AG04449 (cell line): ENCODE data around the gene YIF1A.
A peak's percentile ranks its signal among the peaks of the same experiment; 100 is the strongest.
"Not testable (repeated sequence)": the region's sequence is repeated elsewhere in the genome, so short reads cannot be mapped to it uniquely, and the experiment has no call there.

Experiments used
- CTCF ChIA-PET: fragments of 350-600 bp; formaldehyde crosslinking; extraction: SDS; loops from one replicate; lab custom pipeline; 2021; ENCODE audit warnings: antibody characterized with exemption; lab: Yijun Ruan, JAX
- POLR2A ChIA-PET: fragments of 400-600, 350-600 bp; formaldehyde crosslinking; extraction: SDS; loops from one replicate; lab custom pipeline; 2020; ENCODE audit warnings: antibody characterized with exemption, inconsistent platforms; lab: Yijun Ruan, JAX
- DNase-seq: peaks from one replicate; pipeline ENCODE4 v3.0.0-alpha.2; 2010; ENCODE audit warnings: low read depth, low spot score
- H3K4me3 ChIP-seq: 2 replicates; pipeline ENCODE4 v1.5.1; 2011; ENCODE audit warnings: low read depth, mild to moderate bottlenecking, control low read depth, low read length
- TF ChIP-seq, protein P1 (sequence below): IDR thresholded peaks from one replicate; pipeline ENCODE4 v1.5.1; 2011; ENCODE audit warnings: mild to moderate bottlenecking, moderate library complexity, low read length, control low read depth, inconsistent platforms; ENCODE audit not compliant: insufficient read depth; ENCODE audit errors: missing control alignments

The YIF1A gene

DNA sequence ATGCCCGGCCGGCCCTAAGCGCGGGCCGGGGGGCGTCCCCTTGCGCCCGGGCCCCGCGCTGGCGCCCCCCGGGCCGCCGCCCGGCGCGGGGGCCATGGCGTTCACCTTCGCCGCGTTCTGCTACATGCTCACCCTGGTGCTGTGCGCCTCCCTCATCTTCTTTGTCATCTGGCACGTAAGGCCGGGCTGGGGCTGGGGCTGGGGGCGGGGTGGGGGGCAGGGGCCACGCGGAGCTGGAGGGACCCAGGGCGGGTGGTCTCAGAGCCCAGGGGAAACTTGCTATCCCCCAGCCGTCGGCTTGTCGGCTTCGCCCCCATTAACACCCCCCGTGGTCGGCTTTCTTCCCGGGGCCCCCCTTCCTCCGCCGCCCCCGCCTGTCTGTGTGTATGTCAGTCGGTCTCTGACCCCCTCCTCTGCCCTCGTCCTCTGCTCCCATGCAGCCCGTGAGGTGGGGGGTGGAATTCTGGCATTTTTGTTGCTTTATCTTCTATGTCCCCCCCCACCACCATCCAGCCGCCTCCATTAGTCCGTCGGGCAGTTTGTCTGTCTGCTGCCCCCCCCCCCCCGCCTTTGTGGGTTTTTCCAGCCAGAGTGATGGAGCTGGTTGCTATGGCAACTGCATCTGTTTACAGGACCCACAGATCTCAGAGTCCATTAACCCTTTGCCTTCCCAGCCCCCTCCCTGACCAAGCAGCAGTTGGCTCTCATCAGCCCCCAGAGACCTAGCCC lies 10.4 kb downstream of the YIF1A start:
- TF ChIP-seq, protein P1, sequence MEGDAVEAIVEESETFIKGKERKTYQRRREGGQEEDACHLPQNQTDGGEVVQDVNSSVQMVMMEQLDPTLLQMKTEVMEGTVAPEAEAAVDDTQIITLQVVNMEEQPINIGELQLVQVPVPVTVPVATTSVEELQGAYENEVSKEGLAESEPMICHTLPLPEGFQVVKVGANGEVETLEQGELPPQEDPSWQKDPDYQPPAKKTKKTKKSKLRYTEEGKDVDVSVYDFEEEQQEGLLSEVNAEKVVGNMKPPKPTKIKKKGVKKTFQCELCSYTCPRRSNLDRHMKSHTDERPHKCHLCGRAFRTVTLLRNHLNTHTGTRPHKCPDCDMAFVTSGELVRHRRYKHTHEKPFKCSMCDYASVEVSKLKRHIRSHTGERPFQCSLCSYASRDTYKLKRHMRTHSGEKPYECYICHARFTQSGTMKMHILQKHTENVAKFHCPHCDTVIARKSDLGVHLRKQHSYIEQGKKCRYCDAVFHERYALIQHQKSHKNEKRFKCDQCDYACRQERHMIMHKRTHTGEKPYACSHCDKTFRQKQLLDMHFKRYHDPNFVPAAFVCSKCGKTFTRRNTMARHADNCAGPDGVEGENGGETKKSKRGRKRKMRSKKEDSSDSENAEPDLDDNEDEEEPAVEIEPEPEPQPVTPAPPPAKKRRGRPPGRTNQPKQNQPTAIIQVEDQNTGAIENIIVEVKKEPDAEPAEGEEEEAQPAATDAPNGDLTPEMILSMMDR, result no peak
- CTCF ChIA-PET, result interaction anchor here (0.8 to 8.5 kb wide), 6 partner anchors 9 to 110 kb away, joined by 3 to 144 read pairs (median 5); partner anchors contain the start of genes RAB1B and YIF1A
- POLR2A ChIA-PET, result interaction anchor here (0.7 kb wide), 1 partner anchor 39 kb away, joined by 4 read pairs; no protein-coding TSS in a partner anchor
- peak overlapping the region; percentile 41 for H3K4me3 ChIP-seq
- DNase-seq, result no peak

DNA sequence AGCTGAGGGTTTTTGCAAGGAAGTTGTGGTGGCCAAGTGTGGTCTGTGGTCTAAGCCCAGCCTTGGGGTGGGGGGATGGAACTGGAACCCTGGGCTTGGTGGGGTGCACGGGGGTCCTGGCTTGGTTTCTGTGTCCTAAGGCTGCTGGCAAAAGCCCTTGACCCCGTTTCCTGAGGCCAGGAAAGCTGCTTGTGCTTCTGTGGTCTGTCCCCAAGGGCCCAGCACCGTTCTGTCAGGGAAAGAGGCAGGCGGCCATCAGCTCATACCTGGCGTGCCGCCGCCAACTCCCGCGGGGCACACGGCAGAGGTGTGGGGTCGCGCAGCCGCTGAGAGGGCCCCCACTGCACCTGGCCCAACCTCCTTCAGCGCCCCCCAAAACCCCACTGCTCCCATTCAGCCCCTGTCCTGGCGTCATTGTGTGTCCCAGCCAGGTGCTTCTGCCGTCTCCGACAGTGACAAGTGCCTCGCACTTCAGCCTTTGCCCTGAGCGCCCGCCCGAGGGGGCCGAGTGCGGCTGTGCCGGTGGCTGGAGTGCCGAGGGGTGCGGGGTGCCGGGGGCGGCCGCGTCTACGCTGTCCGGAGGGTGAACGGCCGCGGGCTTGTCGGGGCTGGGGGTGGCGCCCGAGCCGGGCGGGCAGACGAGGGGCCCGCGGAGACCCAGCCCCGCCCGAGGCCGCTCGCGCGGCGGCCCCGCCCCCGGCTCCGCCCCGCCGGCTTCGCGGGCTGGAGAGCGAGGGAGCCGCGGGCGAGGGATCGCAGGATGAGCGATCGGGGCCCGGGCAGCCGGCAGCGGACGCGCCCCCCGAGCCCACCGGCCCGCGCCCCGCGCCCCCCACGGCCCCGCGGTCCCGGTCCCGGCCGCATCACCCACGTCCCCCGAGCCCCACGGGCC lies 11.2 kb downstream of the YIF1A start, which contains the start of gene CNIH2:
Gene CNIH2 (plus strand): TSS at position 705 of the 892 bp plus-strand sequence. CDS start 282 bp downstream, outside the sequence.
- ChIA-PET POLR2A (no interaction called here), CTCF (interaction anchor here (0.8 kb wide), 1 partner anchor 9 kb away, joined by 4 read pairs; no protein-coding TSS in a partner anchor)
- peak within 1 kb of the TSS; percentile 41 for H3K4me3 ChIP-seq
- no peak for DNase-seq
- TF ChIP-seq, protein P1, result no peak

DNA sequence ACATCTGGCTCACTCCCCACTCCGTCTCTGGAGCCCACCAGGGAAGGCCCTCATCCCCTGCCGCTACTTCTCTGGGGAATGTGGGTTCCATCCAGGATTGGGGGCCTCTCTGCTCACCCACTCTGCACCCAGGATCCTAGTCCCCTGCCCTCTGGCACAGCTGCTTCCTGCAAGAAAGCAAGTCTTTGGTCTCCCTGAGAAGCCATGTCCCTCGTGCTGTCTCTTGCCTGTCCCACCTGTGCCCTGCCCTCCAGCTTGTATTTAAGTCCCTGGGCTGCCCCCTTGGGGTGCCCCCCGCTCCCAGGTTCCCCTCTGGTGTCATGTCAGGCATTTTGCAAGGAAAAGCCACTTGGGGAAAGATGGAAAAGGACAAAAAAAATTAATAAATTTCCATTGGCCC lies 11.9 kb downstream of the YIF1A start:
- H3K4me3 ChIP-seq, DNase-seq, POLR2A ChIA-PET: not testable (repeated sequence)
- CTCF ChIA-PET, result interaction anchor here (0.8 kb wide), 1 partner anchor 10 kb away, joined by 4 read pairs; no protein-coding TSS in a partner anchor

DNA sequence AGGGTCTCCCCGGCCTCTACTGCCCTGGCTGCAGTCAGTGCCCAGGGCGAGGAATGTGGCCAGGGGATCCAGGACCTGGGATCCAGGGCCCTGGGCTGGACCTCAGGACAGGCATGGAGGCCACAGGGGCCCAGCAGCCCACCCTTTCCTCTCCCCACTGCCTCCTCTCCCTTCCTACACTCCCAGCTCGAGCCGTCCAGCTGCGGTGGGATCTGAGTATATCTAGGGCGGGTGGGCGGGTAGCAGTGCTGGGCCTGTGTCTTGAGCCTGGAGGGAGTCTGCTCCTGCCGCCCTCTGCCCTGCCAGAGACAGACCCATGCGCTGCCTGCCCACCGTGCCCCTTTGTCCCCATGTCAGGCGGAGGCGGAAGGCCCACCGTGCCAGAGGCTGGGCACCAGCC lies 12.3 kb downstream of the YIF1A start:
- POLR2A ChIA-PET, DNase-seq, H3K4me3 ChIP-seq: not testable (repeated sequence)
- CTCF ChIA-PET, result interaction anchor here (0.8 kb wide), 1 partner anchor 10 kb away, joined by 4 read pairs; no protein-coding TSS in a partner anchor

DNA sequence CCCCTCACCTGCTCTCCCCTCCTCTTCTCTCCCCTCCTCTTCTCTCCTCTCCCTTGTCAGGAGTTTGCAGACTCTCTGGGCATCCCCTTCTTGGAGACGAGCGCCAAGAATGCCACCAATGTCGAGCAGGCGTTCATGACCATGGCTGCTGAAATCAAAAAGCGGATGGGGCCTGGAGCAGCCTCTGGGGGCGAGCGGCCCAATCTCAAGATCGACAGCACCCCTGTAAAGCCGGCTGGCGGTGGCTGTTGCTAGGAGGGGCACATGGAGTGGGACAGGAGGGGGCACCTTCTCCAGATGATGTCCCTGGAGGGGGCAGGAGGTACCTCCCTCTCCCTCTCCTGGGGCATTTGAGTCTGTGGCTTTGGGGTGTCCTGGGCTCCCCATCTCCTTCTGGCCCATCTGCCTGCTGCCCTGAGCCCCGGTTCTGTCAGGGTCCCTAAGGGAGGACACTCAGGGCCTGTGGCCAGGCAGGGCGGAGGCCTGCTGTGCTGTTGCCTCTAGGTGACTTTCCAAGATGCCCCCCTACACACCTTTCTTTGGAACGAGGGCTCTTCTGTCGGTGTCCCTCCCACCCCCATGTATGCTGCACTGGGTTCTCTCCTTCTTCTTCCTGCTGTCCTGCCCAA lies 12.8 kb downstream of the YIF1A start:
- POLR2A ChIA-PET, result no interaction called here
- TF ChIP-seq, protein P1, result no peak
- DNase-seq, result no peak
- CTCF ChIA-PET, result no interaction called here
- H3K4me3 ChIP-seq, result no peak overlapping the region

DNA sequence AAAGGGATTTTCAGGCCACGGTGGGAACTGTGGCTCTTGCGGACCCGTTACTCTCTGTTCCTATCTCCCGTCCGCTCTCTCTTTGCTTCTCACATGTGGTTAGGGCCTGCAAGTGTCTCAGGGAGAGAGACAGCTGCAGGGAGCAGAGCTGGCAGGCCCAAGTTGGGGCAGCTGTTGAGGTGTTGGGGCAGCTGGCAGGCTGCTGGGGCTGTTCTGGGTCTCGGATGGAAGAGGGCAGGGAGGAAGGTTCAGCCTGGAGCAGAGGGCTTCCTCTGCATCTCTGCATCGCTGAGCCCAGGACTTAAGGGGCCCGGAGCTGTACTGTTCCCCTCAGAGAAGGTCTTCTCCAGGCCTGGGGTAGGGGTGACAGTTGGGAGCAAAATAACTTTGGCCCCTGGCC lies 13.5 kb downstream of the YIF1A start:
- TF ChIP-seq, protein P1, result no peak
- CTCF ChIA-PET, result no interaction called here
- POLR2A ChIA-PET, result no interaction called here
- H3K4me3 ChIP-seq, result no peak overlapping the region
- DNase-seq, result no peak
